ENCODE results near the gene ZNF367. TPM values are rescaled to one million over a fixed set of nuclear protein-coding genes. Genes with fewer than 3 reads are reported as not detected.

Gene ZNF367
- total and polyA plus RNA-seq, 9 of the 15 experiments (the other 6 are each of a cell fraction or from before 2014, with no cell fraction given): 2.7 to 14.4 (median 10.0) TPM

DNA sequence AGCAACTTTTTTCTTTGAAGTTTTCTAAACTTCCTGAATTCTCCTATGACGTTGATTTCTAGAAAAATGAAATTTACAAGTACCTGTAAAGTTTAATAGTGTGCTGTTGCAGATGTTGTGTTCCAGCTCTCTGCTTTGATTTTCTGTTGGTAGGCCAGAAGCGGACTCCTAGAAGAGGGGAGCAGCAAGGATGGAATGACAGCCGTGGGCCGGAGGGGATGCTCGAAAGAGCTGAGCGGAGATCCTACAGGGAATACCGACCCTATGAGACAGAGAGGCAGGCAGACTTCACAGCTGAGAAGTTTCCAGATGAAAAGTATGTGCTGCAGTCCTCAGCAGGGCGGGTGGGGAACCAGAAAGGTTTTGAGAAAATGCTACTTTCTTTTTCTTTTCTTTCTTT lies 40.1 kb upstream of the ZNF367 start:
- H3K4me3 ChIP-seq: no peak overlapping the region
- FAIRE-seq: no peak
- H3K9ac ChIP-seq (ENCODE audit: insufficient read depth in 1 of 2, low read depth in 2 of 2, low read length in 2 of 2): no peak overlapping the region
- no peak overlapping the region for H3K27ac ChIP-seq (ENCODE audit: extremely low read depth, low read depth, low read length)
- 51% methylated on average over 7 of the region's 8 CpGs for WGBS (ENCODE audit: insufficient coverage, low coverage, missing lambda C conversion rate)
- H2AFZ ChIP-seq (ENCODE audit: low read depth, low read length): no peak overlapping the region
- no TSS peak for BruUV-seq (replicated peaks)
- no peak overlapping the region for H3K4me2 ChIP-seq (ENCODE audit: insufficient read depth, low read length)
- no peak for DNase-seq (ENCODE audit: extremely low read depth in 1 of 4, low spot score in 3 of 4)
- no peaks in the 10 kb centered on the region for H3K4me1 ChIP-seq (replicated peaks in 1 of 2; ENCODE audit: control insufficient read depth in 2 of 2, insufficient read depth in 2 of 2, low read length in 2 of 2)
- no peaks in the 10 kb centered on the region for H3K9me1 ChIP-seq (ENCODE audit: control insufficient read depth, insufficient read depth, low read length)
- in situ Hi-C loops (cut with MboI): no loop called here
- POLR2A ChIA-PET: interaction anchor here (0.7 kb wide), 1 partner anchor 434 kb away, joined by 4 read pairs; no protein-coding TSS in a partner anchor
- no peaks in the 10 kb centered on the region for H3K27me3 ChIP-seq (ENCODE audit: control insufficient read depth in 2 of 2, insufficient read depth in 2 of 2, low read length in 2 of 2)
- no peaks in the 10 kb centered on the region for H4K20me1 ChIP-seq (replicated peaks; ENCODE audit: control insufficient read depth, insufficient read depth, low read length)
- CTCF ChIA-PET (ENCODE audit: low intra/inter-chr PET ratio): no interaction called here
- intact Hi-C loops (cut with micrococcal nuclease): no loop called here
- ATAC-seq: no peak
- H3K79me2 ChIP-seq (ENCODE audit: control insufficient read depth, insufficient read depth, low read length): no peaks in the 10 kb centered on the region
- no peaks in the 10 kb centered on the region for H3K36me3 ChIP-seq (ENCODE audit: control insufficient read depth, insufficient read depth, low read length)
- no peaks in the 10 kb centered on the region for H3K9me3 ChIP-seq (replicated peaks; ENCODE audit: control insufficient read depth, insufficient read depth, low read depth, low read length)
- no peak for TF ChIP-seq ZNF431 (CRISPR knock-in tag; IDR thresholded peaks at IDR 0.05)
- no peak for TF ChIP-seq NCOA2 (IDR thresholded peaks at IDR 0.05; ENCODE audit: partially characterized antibody in 2 of 2)
- TF ChIP-seq, protein P1, sequence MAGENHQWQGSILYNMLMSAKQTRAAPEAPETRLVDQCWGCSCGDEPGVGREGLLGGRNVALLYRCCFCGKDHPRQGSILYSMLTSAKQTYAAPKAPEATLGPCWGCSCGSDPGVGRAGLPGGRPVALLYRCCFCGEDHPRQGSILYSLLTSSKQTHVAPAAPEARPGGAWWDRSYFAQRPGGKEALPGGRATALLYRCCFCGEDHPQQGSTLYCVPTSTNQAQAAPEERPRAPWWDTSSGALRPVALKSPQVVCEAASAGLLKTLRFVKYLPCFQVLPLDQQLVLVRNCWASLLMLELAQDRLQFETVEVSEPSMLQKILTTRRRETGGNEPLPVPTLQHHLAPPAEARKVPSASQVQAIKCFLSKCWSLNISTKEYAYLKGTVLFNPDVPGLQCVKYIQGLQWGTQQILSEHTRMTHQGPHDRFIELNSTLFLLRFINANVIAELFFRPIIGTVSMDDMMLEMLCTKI (IDR thresholded peaks at IDR 0.05; ENCODE audit: partially characterized antibody): no peak
- TF ChIP-seq KLF1 (tag; IDR thresholded peaks at IDR 0.05): no peak
- TF ChIP-seq TCF7L2 (IDR thresholded peaks at IDR 0.05; ENCODE audit: low read depth, low read length): no peak
- no peak for TF ChIP-seq GTF2A2 (tag; IDR thresholded peaks at IDR 0.05)
- TF ChIP-seq, protein P2, sequence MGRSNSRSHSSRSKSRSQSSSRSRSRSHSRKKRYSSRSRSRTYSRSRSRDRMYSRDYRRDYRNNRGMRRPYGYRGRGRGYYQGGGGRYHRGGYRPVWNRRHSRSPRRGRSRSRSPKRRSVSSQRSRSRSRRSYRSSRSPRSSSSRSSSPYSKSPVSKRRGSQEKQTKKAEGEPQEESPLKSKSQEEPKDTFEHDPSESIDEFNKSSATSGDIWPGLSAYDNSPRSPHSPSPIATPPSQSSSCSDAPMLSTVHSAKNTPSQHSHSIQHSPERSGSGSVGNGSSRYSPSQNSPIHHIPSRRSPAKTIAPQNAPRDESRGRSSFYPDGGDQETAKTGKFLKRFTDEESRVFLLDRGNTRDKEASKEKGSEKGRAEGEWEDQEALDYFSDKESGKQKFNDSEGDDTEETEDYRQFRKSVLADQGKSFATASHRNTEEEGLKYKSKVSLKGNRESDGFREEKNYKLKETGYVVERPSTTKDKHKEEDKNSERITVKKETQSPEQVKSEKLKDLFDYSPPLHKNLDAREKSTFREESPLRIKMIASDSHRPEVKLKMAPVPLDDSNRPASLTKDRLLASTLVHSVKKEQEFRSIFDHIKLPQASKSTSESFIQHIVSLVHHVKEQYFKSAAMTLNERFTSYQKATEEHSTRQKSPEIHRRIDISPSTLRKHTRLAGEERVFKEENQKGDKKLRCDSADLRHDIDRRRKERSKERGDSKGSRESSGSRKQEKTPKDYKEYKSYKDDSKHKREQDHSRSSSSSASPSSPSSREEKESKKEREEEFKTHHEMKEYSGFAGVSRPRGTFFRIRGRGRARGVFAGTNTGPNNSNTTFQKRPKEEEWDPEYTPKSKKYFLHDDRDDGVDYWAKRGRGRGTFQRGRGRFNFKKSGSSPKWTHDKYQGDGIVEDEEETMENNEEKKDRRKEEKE (IDR thresholded peaks at IDR 0.05; ENCODE audit: borderline replicate concordance in 1 of 2, control insufficient read depth in 1 of 2, low read depth in 2 of 2, low read length in 1 of 2): no peak
- TF ChIP-seq ZNF584 (CRISPR knock-in tag; IDR thresholded peaks at IDR 0.05; ENCODE audit: low read depth): no peak
- TF ChIP-seq ZNF589 (CRISPR knock-in tag; IDR thresholded peaks at IDR 0.05; ENCODE audit: low read depth): no peak
- TF ChIP-seq, protein P3, sequence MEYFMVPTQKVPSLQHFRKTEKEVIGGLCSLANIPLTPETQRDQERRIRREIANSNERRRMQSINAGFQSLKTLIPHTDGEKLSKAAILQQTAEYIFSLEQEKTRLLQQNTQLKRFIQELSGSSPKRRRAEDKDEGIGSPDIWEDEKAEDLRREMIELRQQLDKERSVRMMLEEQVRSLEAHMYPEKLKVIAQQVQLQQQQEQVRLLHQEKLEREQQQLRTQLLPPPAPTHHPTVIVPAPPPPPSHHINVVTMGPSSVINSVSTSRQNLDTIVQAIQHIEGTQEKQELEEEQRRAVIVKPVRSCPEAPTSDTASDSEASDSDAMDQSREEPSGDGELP (CRISPR knock-in tag; IDR thresholded peaks at IDR 0.05; ENCODE audit: borderline replicate concordance): no peak
- no peak for TF ChIP-seq SMARCE1 (IDR thresholded peaks at IDR 0.05)
- TF ChIP-seq ELK3 (CRISPR knock-in tag; IDR thresholded peaks at IDR 0.05): no peak
- no peak for TF ChIP-seq SNRNP70 (optimal IDR thresholded peaks at IDR 0.05; ENCODE audit: low read depth, low read length)
- no peak for TF ChIP-seq RNF2 (IDR thresholded peaks at IDR 0.05)
- no peak for TF ChIP-seq BACH1 (tag; IDR thresholded peaks at IDR 0.05)
- no peak for TF ChIP-seq NFXL1 (CRISPR knock-in tag; IDR thresholded peaks at IDR 0.05)
- TF ChIP-seq PRPF4 (IDR thresholded peaks at IDR 0.05; ENCODE audit: insufficient read depth, low read depth, low read length, poor library complexity, severe bottlenecking): no peak
- no peak for TF ChIP-seq C11orf30 (IDR thresholded peaks at IDR 0.05; ENCODE audit: low read depth)

Data from K562 (cell line).